GM23338 (cell line): ENCODE data around the gene NT5DC3. TPM values are rescaled to one million over a fixed set of nuclear protein-coding genes. Genes with fewer than 3 reads are reported as not detected.

Experiments used
- ATAC-seq: fragments of 200-7000 bp; cut with Tn5 transposase; 3 replicates; pipeline ENCODE4 v1.9.1; 2020
- DNase-seq: peaks from one replicate; pipeline ENCODE4 v3.0.0-alpha.2; 2015; ENCODE audit warnings: low spot score
- H2AFZ ChIP-seq: fragments of 200-600 bp; sonication (generic); 2 replicates; pipeline ENCODE4 v1.8.0; 2016; ENCODE audit warnings: antibody characterized with exemption, mild to moderate bottlenecking, moderate library complexity
- H3F3A ChIP-seq: fragments of 200-600 bp; sonication (generic); replicated peaks from 2 replicates; pipeline ENCODE4 v1.8.0; 2017; ENCODE audit warnings: antibody characterized with exemption, mixed run types, low read depth
- H3K27ac ChIP-seq: fragments of 200-600 bp; sonication (generic); 2 replicates; pipeline ENCODE4 v1.6.1; 2016; ENCODE audit warnings: low read depth
- H3K27me3 ChIP-seq: fragments of 200-600 bp; sonication (generic); 2 replicates; pipeline ENCODE4 v1.8.0; 2016; ENCODE audit warnings: mild to moderate bottlenecking, mixed run types, moderate library complexity; ENCODE audit not compliant: insufficient read depth
- H3K36me3 ChIP-seq: fragments of 200-600 bp; sonication (generic); 2 replicates; pipeline ENCODE4 v1.8.0; 2016; ENCODE audit warnings: mild to moderate bottlenecking; ENCODE audit not compliant: insufficient read depth
- H3K4me1 ChIP-seq: fragments of 200-600 bp; sonication (generic); 2 replicates; pipeline ENCODE4 v1.8.0; 2016; ENCODE audit warnings: mild to moderate bottlenecking, moderate library complexity; ENCODE audit not compliant: insufficient read depth
- H3K4me2 ChIP-seq: fragments of 200-600 bp; sonication (generic); 2 replicates; pipeline ENCODE4 v1.7.1; 2017; ENCODE audit warnings: mixed run types
- H3K4me3 ChIP-seq: fragments of 200-600 bp; sonication (generic); 2 replicates; pipeline ENCODE4 v1.6.1; 2016; ENCODE audit warnings: mixed run types
- H3K79me2 ChIP-seq: fragments of 200-600 bp; sonication (generic); replicated peaks from 2 replicates; pipeline ENCODE4 v1.8.0; 2017; ENCODE audit warnings: mild to moderate bottlenecking; ENCODE audit not compliant: insufficient read depth
- H3K9me2 ChIP-seq: fragments of 200-600 bp; sonication (generic); 2 replicates; pipeline ENCODE4 v1.8.0; 2017; ENCODE audit not compliant: insufficient read depth
- H4K20me1 ChIP-seq: fragments of 200-600 bp; sonication (generic); replicated peaks from 2 replicates; pipeline ENCODE4 v1.8.0; 2017; ENCODE audit warnings: mild to moderate bottlenecking; ENCODE audit not compliant: insufficient read depth
- H3K27ac Mint-ChIP-seq: 2 replicates; pipeline ENCODE4 v1.8.0; 2020; ENCODE audit warnings: inconsistent platforms, mild to moderate bottlenecking, moderate library complexity, mixed read lengths
- H3K27me3 Mint-ChIP-seq: 3 replicates; pipeline ENCODE4 v1.8.0; 2022; ENCODE audit warnings: low read depth, mild to moderate bottlenecking, moderate library complexity, mixed read lengths, inconsistent platforms; ENCODE audit not compliant: insufficient read depth, poor library complexity
- H3K36me3 Mint-ChIP-seq: 3 replicates; pipeline ENCODE4 v1.8.0; 2021; ENCODE audit warnings: low read depth, mild to moderate bottlenecking, inconsistent platforms, moderate library complexity, mixed read lengths
- H3K4me1 Mint-ChIP-seq: 3 replicates; pipeline ENCODE4 v1.8.0; 2020; ENCODE audit warnings: mild to moderate bottlenecking, inconsistent platforms, mixed read lengths
- H3K4me3 Mint-ChIP-seq: 3 replicates; pipeline ENCODE4 v1.8.0; 2021; ENCODE audit warnings: moderate library complexity, mild to moderate bottlenecking, inconsistent platforms, mixed read lengths
- H3K9me3 Mint-ChIP-seq: 3 replicates; pipeline ENCODE4 v1.8.0; 2020; ENCODE audit warnings: moderate library complexity, mild to moderate bottlenecking, inconsistent platforms, mixed read lengths
- CTCF ChIP-seq, 2 experiments: fragments of 200-600 bp in 1 of 2; sonication (generic) in 1 of 2; conservative IDR thresholded peaks; 2 replicates each; pipeline versions ENCODE4 v1.5.1 to v1.6.1; 2016 to 2017; ENCODE audit warnings: antibody characterized with exemption in 2 of 2, low read depth in 2 of 2, mild to moderate bottlenecking in 2 of 2, moderate library complexity in 1 of 2
- EZH2 ChIP-seq: fragments of 200-600 bp; sonication (generic); IDR thresholded peaks from one replicate; pipeline ENCODE4 v1.8.0; 2017; ENCODE audit warnings: antibody characterized with exemption, mild to moderate bottlenecking, low read depth; ENCODE audit not compliant: unreplicated experiment
- REST ChIP-seq: IDR thresholded peaks from one replicate; pipeline ENCODE4 v1.6.1; 2018; ENCODE audit warnings: antibody characterized with exemption; ENCODE audit not compliant: unreplicated experiment
- ZNF114 ChIP-seq: fragments of 250-450 bp; sonication (Bioruptor Pico); IDR thresholded peaks from 2 replicates; pipeline ENCODE4 v1.5.0; 2020; ENCODE audit warnings: mild to moderate bottlenecking, moderate library complexity
- ZNF462 ChIP-seq: fragments of 250-450 bp; sonication (Bioruptor Pico); IDR thresholded peaks from 2 replicates; pipeline ENCODE4 v1.5.0; 2020; ENCODE audit warnings: mild to moderate bottlenecking, moderate library complexity
- polyA plus RNA-seq: library from polyadenylated mRNA; unstranded; fragments of >200 nt; fragmentation: Nextera tagmentation; extraction: Ambion mirVana; gene quantifications from 2 replicates; pipeline ENCODE4 v1.2.1, GENCODE V29; 2016
- total RNA-seq: library from RNA; depleted of rRNA; stranded (reverse); fragments of >200 nt; shearing (Covaris generic); gene quantifications from 2 replicates; pipeline ENCODE4 v1.2.3, GENCODE V29; 2014

The NT5DC3 gene
- total and polyA plus RNA-seq, 2 experiments from 2014 or later, result 2.2 to 12.5 TPM

GRCh38 chr12:103751600-103751999 is 89.4 kb downstream of the NT5DC3 start (continued):
- no peak for TF ChIP-seq ZNF462 (CRISPR knock-in tag)
- TF ChIP-seq REST, result no peak

GRCh38 chr12:103751171-103751570 is 89.9 kb downstream of the NT5DC3 start:
- Histone ChIP-seq H3K79me2 (no peaks in the 10 kb centered on the region), H3K4me3 (no peak overlapping the region), H3F3A (no peaks in the 10 kb centered on the region), H3K4me2 (no peak overlapping the region), H4K20me1 (no peaks in the 10 kb centered on the region), H3K36me3 (no peaks in the 10 kb centered on the region), H3K27me3 (no peaks in the 10 kb centered on the region), H3K9me2 (no peaks in the 10 kb centered on the region), H3K4me1 (no peaks in the 10 kb centered on the region), H3K27ac (no peak overlapping the region), H2AFZ (no peak overlapping the region)
- ATAC-seq, result peak; percentile 68
- H3K4me1 Mint-ChIP-seq, result peaks cover 2% of the 10 kb centered on the region; the same call in 2 of the 3 replicates
- H3K9me3 Mint-ChIP-seq, result no peaks in the 10 kb centered on the region
- no peaks in the 10 kb centered on the region for H3K36me3 Mint-ChIP-seq
- peaks cover 4% of the 10 kb centered on the region for H3K27me3 Mint-ChIP-seq
- no peak overlapping the region for H3K27ac Mint-ChIP-seq
- peak; percentile 56 for DNase-seq
- H3K4me3 Mint-ChIP-seq, result no peak overlapping the region
- TF ChIP-seq CTCF (conservative IDR thresholded peaks at IDR 0.05; ENCODE audit: low read depth in 2 of 2), result peak; percentile 46 to 52
- no peak for TF ChIP-seq EZH2
- TF ChIP-seq ZNF114, result no peak
